ENCODE data around the gene PIGL.

Gene PIGL

GRCh38 chr17:16314859-16315258, 97.8 kb downstream of the PIGL start:
- no peak for DNase-seq

GRCh38 chr17:16319969-16320368, 103.0 kb downstream of the PIGL start:
- no peak for DNase-seq

- DNase-seq: no peak
These were observed 105.6 kb downstream of the PIGL start for GRCh38 chr17:16322636-16323035.

- no peak for DNase-seq
These were observed 109.0 kb downstream of the PIGL start for GRCh38 chr17:16325964-16326363.

GRCh38 chr17:16327018-16327417, 110.0 kb downstream of the PIGL start:
- DNase-seq: no peak

- peak in 1 of 2 experiments; percentile 8 for DNase-seq
These were observed 112.0 kb downstream of the PIGL start for GRCh38 chr17:16328997-16329396.

GRCh38 chr17:16329519-16330271, 112.7 kb downstream of the PIGL start:
- peak in 1 of 2 experiments; percentile 3 for DNase-seq

GRCh38 chr17:16338391-16338790, 121.4 kb downstream of the PIGL start:
- DNase-seq: no peak

GRCh38 chr17:16339402-16339801, 122.4 kb downstream of the PIGL start:
- no peak for DNase-seq

GRCh38 chr17:16339959-16340358, 122.9 kb downstream of the PIGL start:
- no peak for DNase-seq

GRCh38 chr17:16342979-16343378, 126.0 kb downstream of the PIGL start:
- DNase-seq: peak; percentile 82 to 87

GRCh38 chr17:16343569-16343968, 126.6 kb downstream of the PIGL start:
- no peak for DNase-seq

GRCh38 chr17:16345565-16345964, 128.6 kb downstream of the PIGL start:
- DNase-seq: no peak

GRCh38 chr17:16346721-16347271, 129.8 kb downstream of the PIGL start:
- no peak for DNase-seq

- DNase-seq: no peak
These were observed 131.6 kb downstream of the PIGL start for GRCh38 chr17:16348586-16348985.

GRCh38 chr17:16349431-16349830, 132.4 kb downstream of the PIGL start:
- DNase-seq: no peak

- no peak for DNase-seq
These were observed 134.8 kb downstream of the PIGL start for GRCh38 chr17:16351831-16352230.

GRCh38 chr17:16352303-16352666, 135.3 kb downstream of the PIGL start:
- peak in 1 of 2 experiments; percentile 56 for DNase-seq

- DNase-seq: peak in 1 of 2 experiments; percentile 31
These were observed 135.8 kb downstream of the PIGL start for GRCh38 chr17:16352667-16353316.

GRCh38 chr17:16353317-16354174, 136.5 kb downstream of the PIGL start, which contains the start of gene CENPV:
CENPV (minus strand) TSS chr17:16353469; CDS start chr17:16353436, 33 bp downstream.
- DNase-seq: peak in 1 of 2 experiments; percentile 51

- no peak for DNase-seq
These were observed 137.6 kb downstream of the PIGL start for GRCh38 chr17:16354585-16354984.

- no peak for DNase-seq
These were observed 141.4 kb downstream of the PIGL start for GRCh38 chr17:16358394-16358793.

- DNase-seq: no peak
These were observed 144.9 kb downstream of the PIGL start for GRCh38 chr17:16361874-16362273.
